Right atrium auricular region (tissue), 2 donors: ENCODE measurements around the gene VSTM2B. TPM values are rescaled to one million over a fixed set of nuclear protein-coding genes. Genes with fewer than 3 reads are reported as not detected.

Experiments used
- DNase-seq: peaks from one replicate; pipeline ENCODE4 v3.0.0-alpha.2; 2019; ENCODE audit warnings: low spot score
- H3K27ac ChIP-seq, 2 donors: fragments of 200-600 bp; sonication (generic); 1 replicate in 1 of 2; 2 replicates in 1 of 2; pipeline ENCODE4 v1.5.1; 2016 to 2019
- H3K27me3 ChIP-seq, 2 donors: fragments of 200-600 bp; sonication (generic); one replicate each; pipeline versions ENCODE4 v1.5.1 to v1.6.0; 2017 to 2019
- H3K36me3 ChIP-seq: fragments of 200-600 bp; sonication (generic); one replicate; pipeline ENCODE4 v1.5.1; 2016
- H3K4me1 ChIP-seq, 2 donors: fragments of 200-600 bp; sonication (generic); one replicate each; pipeline versions ENCODE4 v1.5.1 to v1.6.0; 2017 to 2019
- H3K4me3 ChIP-seq, 2 donors: fragments of 200-600 bp; sonication (generic); 1 replicate in 1 of 2; 2 replicates in 1 of 2; pipeline ENCODE4 v1.5.1; 2017 to 2019; ENCODE audit warnings: mild to moderate bottlenecking in 1 of 2, moderate library complexity in 1 of 2
- H3K9me3 ChIP-seq, 2 donors: fragments of 200-600 bp; sonication (generic); one replicate each; pipeline ENCODE4 v1.5.1; 2019
- total RNA-seq, 2 donors: library from RNA; depleted of rRNA; stranded (reverse); fragments of >200 nt; gene quantifications; one replicate each; pipeline ENCODE4 v1.1.0, GENCODE V29; 2016
- TF ChIP-seq, protein P1 (sequence below), 2 donors: fragments of 200-600 bp; sonication (generic); IDR thresholded peaks; one replicate each; pipeline ENCODE4 v1.5.1; 2019; ENCODE audit warnings: antibody characterized with exemption in 2 of 2

Gene VSTM2B
- total RNA-seq, 2 donors from 2014 or later: not detected

DNA sequence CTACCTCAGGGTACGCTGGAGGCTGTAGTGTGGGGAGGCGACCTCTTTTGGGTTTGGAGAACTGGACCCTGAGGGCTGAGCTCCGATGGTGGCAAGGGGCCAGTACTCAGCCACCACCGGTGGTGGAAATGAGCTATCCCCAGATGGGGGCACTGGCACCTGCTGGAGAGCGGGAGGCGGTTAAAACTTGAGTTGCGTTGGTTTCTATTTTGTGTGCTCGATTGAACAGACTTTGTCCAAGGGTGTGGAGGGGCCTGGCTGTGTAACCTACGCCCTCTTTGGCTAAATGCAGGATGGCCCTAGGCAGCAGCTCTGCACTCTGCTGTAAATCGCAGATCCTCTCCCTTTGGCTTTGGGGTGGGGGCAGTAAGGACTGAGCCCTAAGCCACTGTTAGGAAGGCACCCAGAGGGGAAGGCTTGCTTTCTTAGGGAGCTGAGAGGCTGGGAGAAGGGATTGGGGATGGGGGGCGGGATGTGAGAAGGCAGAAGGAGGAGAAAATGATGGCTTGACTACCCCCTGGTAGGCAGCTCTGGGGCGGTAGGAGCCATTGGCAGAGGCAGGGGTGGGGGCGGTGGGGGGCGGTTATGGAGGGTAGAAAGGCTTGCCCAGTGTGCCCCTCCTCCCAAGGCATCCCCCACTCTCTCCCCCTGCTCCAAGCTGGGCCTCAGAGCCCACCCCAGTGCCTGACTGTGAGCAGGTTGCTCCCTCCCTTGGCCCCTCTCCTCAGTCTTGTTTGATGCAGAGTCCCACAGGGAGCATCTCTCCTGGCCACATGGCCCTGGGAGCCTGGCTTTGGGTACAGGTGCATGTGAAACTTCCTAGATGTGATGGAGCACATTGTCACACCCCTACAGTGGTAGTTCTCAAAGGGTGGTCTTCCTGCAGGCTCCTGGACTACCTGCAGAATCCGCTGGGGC is 5.0 kb downstream of the VSTM2B start:
- H3K27ac ChIP-seq: no peak overlapping the region
- no peaks in the 10 kb centered on the region for H3K9me3 ChIP-seq
- H3K4me3 ChIP-seq: no peak overlapping the region
- H3K36me3 ChIP-seq: no peaks in the 10 kb centered on the region
- DNase-seq: no peak
- peaks cover 0 to 45% of the 10 kb centered on the region in 2 donors for H3K4me1 ChIP-seq
- TF ChIP-seq, protein P1, sequence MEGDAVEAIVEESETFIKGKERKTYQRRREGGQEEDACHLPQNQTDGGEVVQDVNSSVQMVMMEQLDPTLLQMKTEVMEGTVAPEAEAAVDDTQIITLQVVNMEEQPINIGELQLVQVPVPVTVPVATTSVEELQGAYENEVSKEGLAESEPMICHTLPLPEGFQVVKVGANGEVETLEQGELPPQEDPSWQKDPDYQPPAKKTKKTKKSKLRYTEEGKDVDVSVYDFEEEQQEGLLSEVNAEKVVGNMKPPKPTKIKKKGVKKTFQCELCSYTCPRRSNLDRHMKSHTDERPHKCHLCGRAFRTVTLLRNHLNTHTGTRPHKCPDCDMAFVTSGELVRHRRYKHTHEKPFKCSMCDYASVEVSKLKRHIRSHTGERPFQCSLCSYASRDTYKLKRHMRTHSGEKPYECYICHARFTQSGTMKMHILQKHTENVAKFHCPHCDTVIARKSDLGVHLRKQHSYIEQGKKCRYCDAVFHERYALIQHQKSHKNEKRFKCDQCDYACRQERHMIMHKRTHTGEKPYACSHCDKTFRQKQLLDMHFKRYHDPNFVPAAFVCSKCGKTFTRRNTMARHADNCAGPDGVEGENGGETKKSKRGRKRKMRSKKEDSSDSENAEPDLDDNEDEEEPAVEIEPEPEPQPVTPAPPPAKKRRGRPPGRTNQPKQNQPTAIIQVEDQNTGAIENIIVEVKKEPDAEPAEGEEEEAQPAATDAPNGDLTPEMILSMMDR (IDR thresholded peaks at IDR 0.05): no peak
- H3K27me3 ChIP-seq: peaks cover 17 to 40% of the 10 kb centered on the region in 2 donors

DNA sequence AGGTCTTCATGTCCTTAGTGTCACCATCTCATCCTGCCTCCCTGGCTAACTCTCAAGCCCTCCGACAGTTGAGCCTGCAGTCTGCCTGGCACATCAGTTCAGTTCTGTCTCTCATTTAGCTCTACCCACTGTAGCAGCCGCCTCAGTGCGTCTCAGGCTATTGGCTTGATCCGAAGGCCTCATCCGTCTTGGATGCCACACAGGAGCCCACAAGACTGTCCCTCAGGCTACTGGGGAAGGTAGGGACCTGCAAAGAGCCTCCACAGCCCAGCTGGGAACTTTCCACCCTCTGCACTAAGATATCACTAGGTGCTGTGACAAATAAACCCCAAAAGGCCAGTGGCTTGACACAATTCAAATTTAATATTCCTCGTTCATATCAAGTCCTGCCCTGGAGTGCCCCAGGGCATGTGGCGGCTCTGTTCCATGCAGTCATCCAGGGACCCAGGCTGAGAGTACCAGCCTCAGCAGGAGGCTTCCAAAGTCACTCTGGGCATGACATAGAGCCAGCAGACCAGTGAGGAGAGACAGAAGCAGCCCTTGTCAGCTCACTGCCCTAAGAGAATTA is 5.7 kb downstream of the VSTM2B start:
- Histone ChIP-seq H3K4me1 (peaks cover 0 to 38% of the 10 kb centered on the region in 2 donors), H3K27ac (no peak overlapping the region), H3K4me3 (no peak overlapping the region), H3K9me3 (no peaks in the 10 kb centered on the region), H3K27me3 (peaks cover 15 to 38% of the 10 kb centered on the region in 2 donors), H3K36me3 (no peaks in the 10 kb centered on the region)
- TF ChIP-seq, protein P1 (IDR thresholded peaks at IDR 0.05): no peak
- DNase-seq: no peak

DNA sequence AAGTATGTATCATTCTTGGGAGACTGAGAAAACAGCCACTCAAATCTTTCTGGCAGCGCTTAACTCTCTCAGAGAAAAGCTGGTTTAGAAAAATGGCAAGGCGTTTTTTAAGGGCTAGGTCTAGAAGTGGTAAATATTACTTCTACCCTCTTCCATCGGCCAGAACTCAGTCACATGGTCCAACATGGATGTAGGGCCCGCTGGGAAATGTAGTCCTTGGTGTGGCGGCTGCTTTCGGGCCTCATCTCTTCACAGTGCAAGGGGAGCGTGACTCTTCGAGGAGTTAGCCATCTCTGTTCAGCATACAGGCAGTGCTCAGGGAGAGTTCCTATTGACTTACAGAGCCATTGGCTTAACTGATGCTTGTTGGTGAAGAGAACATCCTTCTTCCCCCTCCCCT is 6.3 kb downstream of the VSTM2B start:
- DNase-seq: no peak
- TF ChIP-seq, protein P1 (IDR thresholded peaks at IDR 0.05): no peak
- Histone ChIP-seq H3K27ac (no peak overlapping the region), H3K27me3 (peaks cover 10 to 33% of the 10 kb centered on the region in 2 donors), H3K36me3 (no peaks in the 10 kb centered on the region), H3K9me3 (no peaks in the 10 kb centered on the region), H3K4me1 (peaks cover 0 to 32% of the 10 kb centered on the region in 2 donors), H3K4me3 (no peak overlapping the region)

DNA sequence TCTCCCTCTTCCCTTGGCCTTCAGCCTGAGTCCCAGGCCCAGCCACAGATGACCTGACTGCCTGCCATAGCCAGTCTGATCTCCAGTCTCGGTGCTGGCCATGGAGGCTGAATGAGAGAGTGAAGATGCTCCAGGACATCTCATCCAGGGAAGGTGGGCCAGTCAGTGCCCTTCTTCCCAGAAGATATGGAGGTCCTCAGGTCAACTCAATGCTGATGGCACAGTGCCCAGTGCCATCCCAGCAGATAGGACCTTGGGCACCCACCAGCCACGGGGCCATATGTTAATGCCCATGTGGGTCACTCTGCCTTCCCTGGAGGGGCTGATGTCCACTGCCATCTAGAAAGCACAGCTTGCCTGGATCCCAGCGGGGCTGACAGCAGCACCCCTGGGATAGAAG is 7.2 kb downstream of the VSTM2B start:
- DNase-seq: no peak
- no peaks in the 10 kb centered on the region for H3K36me3 ChIP-seq
- peaks cover 3 to 25% of the 10 kb centered on the region in 2 donors for H3K27me3 ChIP-seq
- H3K4me3 ChIP-seq: no peak overlapping the region
- H3K27ac ChIP-seq: no peak overlapping the region
- H3K9me3 ChIP-seq: no peaks in the 10 kb centered on the region
- TF ChIP-seq, protein P1 (IDR thresholded peaks at IDR 0.05): no peak
- H3K4me1 ChIP-seq: peaks cover 0 to 24% of the 10 kb centered on the region in 2 donors

DNA sequence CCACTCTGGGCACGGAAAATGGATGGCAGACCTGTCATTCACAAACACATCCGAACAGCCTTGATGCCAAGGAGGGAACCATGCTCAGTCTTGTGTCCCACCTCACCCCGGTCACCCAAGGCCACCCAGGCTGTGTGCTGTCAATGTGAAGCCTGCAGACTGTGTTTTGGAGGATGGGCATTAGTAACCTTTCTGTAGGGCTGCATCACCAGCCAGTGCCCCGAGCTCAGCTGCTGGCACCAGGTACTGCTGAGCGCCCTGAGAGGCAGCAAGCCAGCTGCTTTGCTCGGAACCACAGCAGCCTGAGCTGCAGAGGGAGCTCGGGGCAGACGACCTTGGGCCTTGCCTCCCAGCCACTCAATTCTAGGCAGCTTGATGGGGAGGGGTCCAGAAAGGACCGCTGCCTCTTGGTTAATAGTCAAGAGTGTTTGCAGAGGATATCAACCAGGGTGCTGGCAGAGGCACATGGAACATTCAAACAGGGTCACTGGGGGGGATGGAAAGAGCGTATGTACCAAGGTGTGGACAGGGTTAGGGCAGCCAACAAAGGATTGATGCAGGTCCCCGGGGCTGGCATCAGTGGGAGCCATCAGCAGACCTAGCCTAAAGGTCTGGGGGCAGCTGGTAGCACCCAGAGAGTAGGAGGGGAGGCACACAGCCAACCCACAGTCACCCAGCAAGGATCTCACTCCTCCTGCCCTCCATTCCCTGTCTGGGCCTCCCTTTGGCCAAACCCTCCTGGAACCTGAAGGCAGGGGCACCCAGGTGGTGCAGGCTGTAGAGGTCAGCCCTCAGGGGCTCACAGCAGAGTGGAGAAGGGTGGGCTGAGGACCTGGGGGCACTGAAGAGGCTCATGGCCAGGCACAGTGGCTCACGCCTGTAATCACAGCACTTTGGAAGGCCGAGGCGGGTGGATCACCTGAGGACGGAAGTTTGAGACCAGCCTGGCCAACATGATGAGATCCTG is 8.1 kb downstream of the VSTM2B start:
- TF ChIP-seq, protein P1 (IDR thresholded peaks at IDR 0.05): no peak
- Histone ChIP-seq H3K27me3 (peaks cover 3 to 19% of the 10 kb centered on the region in 2 donors), H3K9me3 (no peaks in the 10 kb centered on the region), H3K4me1 (peaks cover 0 to 14% of the 10 kb centered on the region in 2 donors), H3K4me3 (no peak overlapping the region), H3K27ac (no peak overlapping the region), H3K36me3 (no peaks in the 10 kb centered on the region)
- DNase-seq: no peak
